ENCODE measurements around the gene AKT1S1. TPM values are rescaled to one million over a fixed set of nuclear protein-coding genes. Genes with fewer than 3 reads are reported as not detected.

AKT1S1 gene
- polyA plus RNA-seq, 5 donors: 26.9 to 49.1 (median 29.9) TPM

GRCh38 chr19:49870309-49870901, 6.8 kb downstream of the AKT1S1 start:
- DNase-seq: no peak

DNA sequence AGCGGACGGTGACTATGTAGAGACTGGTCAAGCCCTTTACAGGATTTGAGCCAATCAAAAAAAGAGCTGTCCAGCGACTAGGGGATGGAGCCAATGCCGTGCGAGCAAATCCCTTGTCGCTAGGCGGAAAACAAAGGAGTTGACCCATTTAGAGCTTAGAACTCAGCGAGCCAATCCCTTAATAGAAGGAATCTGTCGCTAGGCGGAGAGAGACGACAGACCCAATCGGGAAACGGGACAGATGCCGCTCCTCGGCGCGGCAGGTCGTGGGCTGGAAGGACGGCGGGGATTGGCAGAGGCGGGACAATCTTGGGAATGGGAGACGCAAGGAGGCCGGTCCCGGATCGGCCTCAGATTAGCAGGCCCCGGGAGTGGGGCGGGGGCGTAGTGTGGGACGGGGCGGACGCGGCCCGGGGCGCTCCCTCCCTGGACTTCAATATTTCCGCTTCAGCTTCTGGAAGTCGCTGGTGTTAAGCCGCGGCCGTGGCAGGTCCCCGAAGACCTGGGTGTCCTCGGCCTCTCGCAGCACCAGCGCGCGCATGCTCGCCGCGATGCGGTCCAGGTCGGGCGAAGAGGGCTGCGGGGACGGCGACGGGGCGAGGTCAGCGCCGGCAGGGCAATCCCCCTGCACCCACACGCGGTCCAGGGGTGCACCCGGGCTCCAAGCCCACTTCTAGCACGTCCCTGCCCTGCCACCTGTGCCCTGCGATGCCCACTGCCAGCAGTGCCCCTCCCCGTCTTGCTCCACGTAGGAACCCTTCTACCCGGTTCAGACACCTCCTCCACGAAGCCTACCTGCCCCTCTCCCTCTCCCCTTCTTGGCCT, 7.5 kb downstream of the AKT1S1 start:
- peak; percentile 99 for DNase-seq

DNA sequence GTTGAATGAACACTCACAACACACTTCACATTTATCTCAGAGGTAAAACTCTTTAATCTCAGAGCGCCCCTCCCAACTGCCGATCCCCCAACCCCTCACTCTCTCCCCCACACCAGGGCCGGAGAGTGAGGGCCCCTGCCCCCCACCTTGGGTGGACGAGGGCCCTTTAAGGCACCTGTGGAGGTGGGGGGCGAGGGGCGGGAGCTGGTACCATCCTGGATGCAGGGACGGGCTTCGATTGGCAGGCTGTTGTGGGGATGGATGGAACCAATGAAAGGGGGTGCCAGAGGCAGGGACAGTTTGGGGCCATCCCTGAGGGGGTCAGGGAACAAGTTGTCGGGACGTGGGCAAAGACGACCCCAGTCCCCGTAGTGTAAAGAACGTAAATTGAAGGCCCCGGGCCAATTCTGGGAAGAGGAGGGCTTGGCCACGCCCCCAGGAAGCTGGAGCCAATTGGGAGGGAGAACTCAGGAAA, 8.1 kb downstream of the AKT1S1 start:
- DNase-seq: no peak

- DNase-seq: peak; percentile 92 to 93
These were observed 10.0 kb downstream of the AKT1S1 start, which contains the start of gene PNKP for GRCh38 chr19:49866933-49867782. PNKP (minus strand) TSS chr19:49867576; CDS start chr19:49867204, 372 bp downstream.

DNA sequence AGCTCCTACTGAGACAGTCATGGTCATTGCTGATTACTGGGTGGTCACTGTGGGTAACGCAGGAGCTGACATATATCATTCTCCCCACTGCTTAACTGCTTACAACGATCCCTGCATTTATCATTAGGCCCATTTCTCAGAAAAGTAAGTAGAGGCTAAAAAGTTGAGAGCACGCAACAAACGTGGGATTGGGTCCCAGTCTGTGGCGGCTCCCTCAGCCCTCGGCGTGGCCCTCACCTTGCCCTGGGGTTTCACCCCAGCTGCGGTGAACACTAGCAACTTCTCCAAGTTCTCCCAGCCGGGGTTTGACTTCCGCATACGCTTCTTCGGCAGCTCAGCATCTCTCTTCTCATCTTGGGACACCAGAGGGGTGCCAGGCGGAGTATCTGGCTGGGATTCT, 12.3 kb downstream of the AKT1S1 start:
- no peak for DNase-seq

- no peak for DNase-seq
These were observed 13.2 kb downstream of the AKT1S1 start for GRCh38 chr19:49863935-49864320.

- no peak for DNase-seq
These were observed 13.8 kb downstream of the AKT1S1 start for GRCh38 chr19:49863254-49863934.

- no peak for DNase-seq
These were observed 14.5 kb downstream of the AKT1S1 start for GRCh38 chr19:49862391-49863253.

DNA sequence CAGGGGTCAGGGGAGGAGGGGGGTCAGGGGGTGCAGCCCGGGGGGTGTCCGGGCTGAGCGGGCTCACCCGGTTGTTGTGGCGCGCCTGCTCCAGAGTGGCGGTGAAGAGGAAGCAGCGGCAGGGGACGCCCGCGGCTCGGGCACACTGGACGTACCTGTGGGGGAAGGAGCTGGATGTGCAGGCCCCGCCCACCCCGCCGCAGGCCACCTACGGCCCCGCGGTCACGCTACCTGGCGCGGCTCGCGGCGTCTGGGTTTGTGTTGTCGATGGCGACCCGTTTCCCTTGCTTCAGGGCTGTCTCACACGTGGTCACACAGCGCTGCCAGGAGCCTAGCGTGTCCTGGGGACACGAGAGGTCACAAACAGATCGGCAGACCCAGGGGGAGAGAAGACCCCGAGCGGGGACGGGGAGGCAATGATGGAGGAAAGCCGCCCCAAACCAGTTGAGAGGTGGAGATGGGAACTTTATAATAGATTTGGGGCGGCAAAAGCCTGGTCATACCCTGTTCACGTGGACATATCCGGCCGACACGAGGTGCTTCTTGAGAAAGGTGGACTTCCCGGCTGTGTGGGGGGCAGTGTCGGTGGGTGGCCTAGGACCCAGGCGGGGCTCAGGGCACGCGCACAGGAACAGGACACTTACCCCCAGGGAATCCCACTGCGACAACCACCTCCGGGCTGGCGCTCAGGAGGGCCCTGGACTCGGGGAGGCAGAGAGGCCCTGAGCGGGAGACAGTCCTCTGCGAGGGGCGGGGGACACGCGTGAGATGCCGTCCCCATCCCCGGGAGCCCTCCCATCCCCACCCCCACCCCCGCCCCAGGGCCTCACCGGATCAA, 15.4 kb downstream of the AKT1S1 start:
- DNase-seq: no peak

DNA sequence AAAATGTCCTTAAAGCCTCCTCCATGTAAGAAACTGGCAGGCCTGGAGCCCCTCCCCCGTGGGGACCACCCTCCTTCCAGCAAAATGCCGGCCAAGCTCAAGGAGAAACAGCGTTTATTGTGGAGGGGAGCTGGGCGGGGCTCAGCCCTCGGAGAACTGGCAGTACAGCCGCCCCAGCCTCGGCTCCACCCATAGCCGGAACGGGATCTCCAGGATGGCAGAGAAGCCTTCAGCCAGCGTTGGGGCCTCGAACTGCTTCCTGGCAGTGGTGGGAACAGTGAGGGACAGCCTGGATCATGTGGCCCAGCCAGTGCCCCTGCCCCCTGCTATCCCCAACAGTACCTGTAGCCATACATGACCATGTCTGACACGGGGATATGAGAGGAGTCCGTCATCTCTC, 16.0 kb downstream of the AKT1S1 start:
- no peak for DNase-seq

- DNase-seq: no peak
These were observed 16.6 kb downstream of the AKT1S1 start for GRCh38 chr19:49860336-49861102.

DNA sequence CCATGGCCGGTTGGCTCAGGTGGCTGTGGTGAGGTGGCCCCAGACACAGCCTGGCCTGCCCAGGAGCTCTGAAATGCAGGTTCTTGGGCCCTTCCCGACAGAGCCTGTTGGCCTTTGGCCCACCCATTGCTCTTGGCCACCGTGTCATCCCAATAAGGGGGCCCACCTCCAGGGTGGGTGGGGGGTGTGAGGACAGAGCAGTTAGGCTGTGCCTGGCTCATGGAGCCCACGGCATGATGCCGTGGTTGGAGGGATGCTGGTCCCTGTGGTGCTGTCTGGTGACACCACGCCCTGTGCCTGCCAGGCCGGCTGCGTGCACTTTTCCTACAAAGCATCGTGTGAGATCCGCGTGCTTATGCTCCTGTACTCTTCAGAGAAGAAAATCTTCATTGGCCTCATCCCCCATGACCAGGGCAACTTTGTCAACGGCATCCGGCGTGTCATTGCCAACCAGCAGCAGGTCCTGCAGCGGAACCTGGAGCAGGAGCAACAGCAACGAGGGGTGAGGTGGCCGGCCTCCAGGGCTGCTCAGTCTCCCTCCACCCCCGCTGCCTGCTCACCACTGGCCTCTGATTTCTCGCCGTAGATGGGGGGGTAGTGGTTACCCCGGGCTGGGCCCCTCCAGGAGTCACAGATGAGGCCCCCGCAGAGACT, 17.3 kb downstream of the AKT1S1 start:
- no peak for DNase-seq

DNA sequence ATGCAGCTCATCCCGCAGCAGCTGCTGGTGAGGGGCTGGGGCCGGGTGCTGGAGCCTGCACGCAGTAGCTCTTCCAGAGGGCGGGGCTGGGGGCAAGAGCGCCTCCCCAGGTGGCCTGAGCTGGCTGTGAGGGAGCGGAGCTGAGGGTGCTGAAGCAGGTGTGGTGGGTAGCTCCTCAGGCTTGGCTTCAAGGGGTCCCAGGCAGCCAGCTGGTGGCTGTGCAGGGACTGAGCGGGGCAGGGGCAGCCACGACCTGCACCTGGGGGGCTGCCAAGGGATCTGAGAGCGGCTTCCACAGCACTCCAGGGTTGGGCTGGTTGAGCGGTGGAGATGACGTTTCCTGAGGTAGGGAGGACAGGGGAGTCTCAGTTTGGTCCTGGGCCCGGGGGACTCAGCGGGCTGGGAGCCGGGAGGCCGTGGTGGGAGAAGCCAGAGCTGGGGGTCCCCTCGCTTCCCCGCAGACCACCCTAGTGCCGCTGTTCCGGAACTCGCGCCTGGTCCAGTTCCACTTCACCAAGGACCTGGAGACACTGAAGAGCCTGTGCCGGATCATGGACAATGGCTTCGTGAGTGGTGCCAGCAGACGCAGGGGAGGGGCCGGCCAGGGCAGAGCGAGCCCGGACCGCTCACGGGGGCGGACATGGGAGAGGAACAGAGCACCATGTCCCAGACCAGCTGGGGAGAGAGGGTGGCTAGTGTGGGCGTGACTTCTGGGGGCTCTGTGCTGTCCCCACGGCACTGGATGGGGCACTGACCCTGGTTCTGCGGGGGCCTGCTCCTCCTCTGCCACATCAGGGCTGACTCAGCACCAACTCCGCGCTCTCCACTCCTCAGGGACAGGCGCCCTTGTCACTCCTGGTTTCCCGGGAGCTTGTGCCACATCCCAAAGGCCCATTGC, 18.8 kb downstream of the AKT1S1 start:
- DNase-seq: no peak

- no peak for DNase-seq
These were observed 19.4 kb downstream of the AKT1S1 start for GRCh38 chr19:49857838-49858087.

- DNase-seq: no peak
These were observed 19.9 kb downstream of the AKT1S1 start for GRCh38 chr19:49857061-49857837.

- no peak for DNase-seq
These were observed 20.6 kb downstream of the AKT1S1 start for GRCh38 chr19:49856574-49857021.

Data from right lung (tissue), 5 donors.